Mucosa of descending colon (tissue), 3 donors: Measurements from ENCODE around the gene WDR53. TPM values are rescaled to one million over a fixed set of nuclear protein-coding genes. Genes with fewer than 3 reads are reported as not detected.
"Not testable (repeated sequence)": the region's sequence is repeated elsewhere in the genome, so short reads cannot be mapped to it uniquely, and the experiment has no call there.

ENCODE experiments used
- ATAC-seq: fragments of 200-7000 bp; cut with Tn5 transposase; one replicate; pipeline ENCODE4 v1.9.1; 2020; ENCODE audit warnings: mild to moderate bottlenecking, moderate library complexity
- DNase-seq, 3 donors: peaks; one replicate each; pipeline ENCODE4 v3.0.0-alpha.2; 2020
- H3K36me3 ChIP-seq: fragments of 200-600 bp; one replicate; pipeline ENCODE4 v1.8.0; 2021; ENCODE audit warnings: low read depth, mild to moderate bottlenecking
- H3K4me1 ChIP-seq: fragments of 200-600 bp; one replicate; pipeline ENCODE4 v1.8.0; 2021; ENCODE audit warnings: low read depth, mild to moderate bottlenecking
- H3K4me3 ChIP-seq: fragments of 200-600 bp; one replicate; pipeline ENCODE4 v1.8.0; 2021; ENCODE audit warnings: mild to moderate bottlenecking
- H3K9me3 ChIP-seq: fragments of 200-600 bp; one replicate; pipeline ENCODE4 v1.8.0; 2021; ENCODE audit warnings: mild to moderate bottlenecking
- intact Hi-C, 2 donors: fragments of 100-400 bp; cut with DNase I in 1 of 2; cut with micrococcal nuclease in 1 of 2; formaldehyde crosslinking; loops; one replicate each; pipeline versions ENCODE4 v1.11.0 to v1.11.1; 2022; cut with DNase I, micrococcal nuclease
- total RNA-seq, 3 donors: library from RNA; stranded (reverse); fragmentation: NEBNext Ultra II Directional in 2 of 3; extraction: Animal tissue kit (Norgen Biotek cat#: 25700) in 2 of 3; gene quantifications; one replicate each; pipeline versions ENCODE4 v1.2.1 to v1.2.4, GENCODE V29; 2021 to 2023
- TF ChIP-seq, protein P1 (sequence below): fragments of 200-600 bp; IDR thresholded peaks from one replicate; pipeline ENCODE4 v1.8.0; 2022; ENCODE audit warnings: antibody characterized with exemption, mild to moderate bottlenecking
- donor health status: DM: no; HTN: no; CAD: no; lungs with moderate emphysema.
- donor health status: DM: no; HTN: no; CAD: no.
- donor health status: DM: no; HTN: yes; CAD: no.

WDR53 gene
- total RNA-seq, 3 donors from 2014 or later: 5.8 to 13.7 (median 7.5) TPM

DNA sequence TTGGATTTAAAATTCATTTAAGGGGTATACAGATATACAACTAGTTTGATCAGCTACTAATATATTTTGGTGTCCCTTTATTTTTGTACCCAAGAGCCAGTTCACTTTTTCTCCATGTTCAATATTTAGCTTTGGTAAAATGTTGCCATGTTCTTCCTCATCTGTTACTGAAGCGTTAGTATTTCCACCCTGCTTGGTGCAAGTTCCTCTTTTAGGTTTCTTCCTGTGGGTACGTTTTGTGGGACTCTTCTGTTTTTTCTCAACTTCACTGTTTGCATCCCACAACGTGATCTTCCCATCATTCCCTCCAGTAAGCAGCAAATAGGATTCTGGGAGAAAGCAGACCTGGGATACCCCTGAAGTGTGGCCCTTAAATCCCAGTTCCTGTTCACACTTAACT, 14.1 kb downstream of the WDR53 start:
- no peak overlapping the region for H3K4me3 ChIP-seq
- TF ChIP-seq, protein P1, sequence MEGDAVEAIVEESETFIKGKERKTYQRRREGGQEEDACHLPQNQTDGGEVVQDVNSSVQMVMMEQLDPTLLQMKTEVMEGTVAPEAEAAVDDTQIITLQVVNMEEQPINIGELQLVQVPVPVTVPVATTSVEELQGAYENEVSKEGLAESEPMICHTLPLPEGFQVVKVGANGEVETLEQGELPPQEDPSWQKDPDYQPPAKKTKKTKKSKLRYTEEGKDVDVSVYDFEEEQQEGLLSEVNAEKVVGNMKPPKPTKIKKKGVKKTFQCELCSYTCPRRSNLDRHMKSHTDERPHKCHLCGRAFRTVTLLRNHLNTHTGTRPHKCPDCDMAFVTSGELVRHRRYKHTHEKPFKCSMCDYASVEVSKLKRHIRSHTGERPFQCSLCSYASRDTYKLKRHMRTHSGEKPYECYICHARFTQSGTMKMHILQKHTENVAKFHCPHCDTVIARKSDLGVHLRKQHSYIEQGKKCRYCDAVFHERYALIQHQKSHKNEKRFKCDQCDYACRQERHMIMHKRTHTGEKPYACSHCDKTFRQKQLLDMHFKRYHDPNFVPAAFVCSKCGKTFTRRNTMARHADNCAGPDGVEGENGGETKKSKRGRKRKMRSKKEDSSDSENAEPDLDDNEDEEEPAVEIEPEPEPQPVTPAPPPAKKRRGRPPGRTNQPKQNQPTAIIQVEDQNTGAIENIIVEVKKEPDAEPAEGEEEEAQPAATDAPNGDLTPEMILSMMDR: no peak
- no peaks in the 10 kb centered on the region for H3K36me3 ChIP-seq
- no peak for DNase-seq
- no peak for ATAC-seq
- no peaks in the 10 kb centered on the region for H3K4me1 ChIP-seq
- intact Hi-C loops: no loop called here
- H3K9me3 ChIP-seq: peaks cover 10% of the 10 kb centered on the region

DNA sequence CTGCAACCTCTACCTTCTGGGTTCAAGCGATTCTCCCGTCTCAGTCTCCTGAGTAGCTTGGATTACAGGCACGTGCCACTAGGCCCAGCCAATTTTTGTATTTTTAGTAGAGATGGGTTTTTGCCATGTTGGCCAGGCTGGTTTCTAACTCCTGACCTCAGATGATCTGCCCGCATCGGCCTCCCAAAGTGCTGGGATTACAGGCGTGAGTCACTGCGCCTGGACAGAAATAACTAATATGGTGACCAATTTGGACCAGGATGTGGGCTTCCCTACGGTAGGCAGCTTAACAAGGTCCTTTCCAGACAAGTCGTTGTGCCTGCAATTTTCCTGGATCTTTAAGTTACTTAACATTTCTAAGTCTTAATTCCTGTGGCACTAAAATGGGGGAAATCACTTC, 14.8 kb downstream of the WDR53 start:
- no peak for ATAC-seq
- intact Hi-C loops: no loop called here

DNA sequence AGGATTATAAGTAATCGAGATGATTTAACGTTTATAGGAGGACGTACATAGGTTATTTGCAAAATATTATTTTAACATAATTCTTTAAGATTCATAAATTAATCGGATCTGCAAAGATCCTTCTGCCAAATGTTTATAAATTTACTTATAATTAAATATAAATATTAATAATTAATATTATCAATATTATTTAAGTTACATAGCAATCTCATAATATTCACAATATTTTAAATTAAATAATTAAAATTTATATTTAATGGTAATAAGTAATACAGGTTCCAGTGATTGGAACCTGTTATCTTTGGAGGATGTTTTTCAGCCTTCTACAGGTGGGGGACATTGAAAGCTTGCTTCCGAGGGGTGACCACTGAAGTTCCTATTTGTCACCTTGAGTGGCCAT, 16.1 kb downstream of the WDR53 start:
- intact Hi-C loops: no loop called here
- TF ChIP-seq, protein P1: no peak

More for the DNA sequence above, 14.8 kb downstream of the WDR53 start:
- no peak overlapping the region for H3K4me3 ChIP-seq
- no peak for DNase-seq
- H3K9me3 ChIP-seq: peaks cover 16% of the 10 kb centered on the region
- H3K36me3 ChIP-seq: no peaks in the 10 kb centered on the region
- no peaks in the 10 kb centered on the region for H3K4me1 ChIP-seq
- TF ChIP-seq, protein P1: no peak

DNA sequence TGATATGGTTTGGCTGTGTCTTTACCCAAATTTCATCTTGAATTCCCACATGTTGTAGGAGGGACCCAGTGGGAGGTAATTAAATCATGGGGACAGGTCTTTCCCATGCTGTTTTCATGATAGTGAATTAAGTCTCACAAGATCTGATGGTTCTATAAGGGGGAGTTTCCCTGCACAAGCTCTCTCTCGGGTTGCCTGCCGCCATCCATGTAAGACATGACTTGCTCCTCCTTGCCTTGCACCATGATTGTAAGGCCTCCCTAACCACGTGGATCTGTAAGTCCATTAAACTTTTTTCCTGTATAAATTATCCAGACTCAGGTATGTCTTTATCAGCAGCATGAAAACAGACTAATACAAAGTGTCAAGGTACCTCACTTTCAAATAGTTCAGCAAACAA, 18.2 kb downstream of the WDR53 start:
- not testable (repeated sequence) for DNase-seq, H3K4me1 ChIP-seq, ATAC-seq

More for the DNA sequence above, 16.1 kb downstream of the WDR53 start:
- Histone ChIP-seq H3K4me3 (no peak overlapping the region), H3K36me3 (no peaks in the 10 kb centered on the region), H3K9me3 (peaks cover 16% of the 10 kb centered on the region), H3K4me1 (no peaks in the 10 kb centered on the region)
- ATAC-seq: no peak
- DNase-seq: no peak

DNA sequence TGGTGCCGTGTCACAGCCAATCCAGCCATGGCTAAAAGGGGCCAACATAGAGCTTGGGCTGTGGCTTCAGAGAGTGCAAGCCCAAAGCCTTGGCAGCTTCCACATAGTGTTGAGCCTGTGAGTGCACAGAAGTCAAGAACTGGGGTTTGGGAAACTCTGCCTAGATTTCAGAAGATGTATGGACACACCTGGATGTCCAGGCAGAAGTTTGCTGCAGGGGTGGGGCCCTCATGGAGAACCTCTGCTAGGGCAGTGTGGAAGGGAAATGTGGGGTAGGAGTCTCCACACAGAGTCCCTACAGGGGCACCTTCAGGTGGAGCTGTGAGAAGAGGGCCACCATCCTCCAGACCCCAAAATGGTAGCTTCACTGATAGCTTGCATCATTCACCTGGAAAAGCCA, 19.0 kb downstream of the WDR53 start:
- intact Hi-C loops, ATAC-seq, H3K4me3 ChIP-seq, H3K4me1 ChIP-seq, DNase-seq, H3K36me3 ChIP-seq: not testable (repeated sequence)
- H3K9me3 ChIP-seq: peaks cover 16% of the 10 kb centered on the region

More for the DNA sequence above, 18.2 kb downstream of the WDR53 start:
- H3K4me3 ChIP-seq, H3K36me3 ChIP-seq, intact Hi-C loops: not testable (repeated sequence)
- H3K9me3 ChIP-seq: peaks cover 16% of the 10 kb centered on the region

DNA sequence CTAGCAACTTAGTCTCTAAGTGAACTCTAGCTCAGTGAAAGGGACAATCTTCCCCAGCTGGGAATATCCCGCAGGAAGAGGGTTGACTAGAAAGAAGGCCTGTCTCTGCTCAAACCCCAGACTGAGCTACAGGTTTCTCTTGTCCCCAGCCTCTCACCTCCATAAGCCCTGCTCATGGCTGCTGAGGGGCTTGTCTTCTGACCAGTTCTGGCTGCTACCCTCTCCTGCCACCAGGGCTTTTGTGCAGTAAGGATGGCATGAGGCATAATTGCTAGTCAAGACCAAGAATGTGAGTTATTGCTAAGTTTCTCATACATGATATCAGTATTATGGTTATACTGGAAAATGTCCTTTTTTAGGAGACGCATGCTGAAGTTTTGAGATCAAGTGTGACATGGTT, 21.3 kb downstream of the WDR53 start:
- no peaks in the 10 kb centered on the region for H3K4me1 ChIP-seq
- H3K36me3 ChIP-seq: no peaks in the 10 kb centered on the region
- peaks cover 16% of the 10 kb centered on the region for H3K9me3 ChIP-seq
- TF ChIP-seq, protein P1: no peak
- intact Hi-C loops: no loop called here
- no peak overlapping the region for H3K4me3 ChIP-seq
- no peak for ATAC-seq
- no peak for DNase-seq

DNA sequence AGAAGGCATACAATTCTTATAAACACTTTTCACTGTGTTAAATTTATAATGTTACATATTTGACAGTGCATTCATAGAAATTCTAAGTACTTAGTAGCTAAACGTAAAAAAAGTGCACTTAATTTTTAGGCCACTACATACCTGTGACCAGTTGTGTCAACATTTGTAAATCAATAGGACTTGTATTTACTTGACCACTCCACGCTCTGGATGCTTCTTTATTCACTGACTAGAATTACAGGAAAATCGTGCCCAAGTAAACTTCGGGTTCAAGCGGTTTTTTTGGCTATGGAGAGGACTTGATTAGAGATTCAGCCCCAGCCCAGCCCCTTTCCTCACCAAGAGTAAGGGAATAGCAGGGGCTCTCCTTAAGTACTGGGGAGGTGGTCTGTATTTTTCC, 21.8 kb downstream of the WDR53 start:
- intact Hi-C loops: no loop called here
- ATAC-seq (no peak), DNase-seq (no peak)
- H3K36me3 ChIP-seq: no peaks in the 10 kb centered on the region
- H3K4me1 ChIP-seq: no peaks in the 10 kb centered on the region
- H3K4me3 ChIP-seq: no peak overlapping the region
- TF ChIP-seq, protein P1: no peak
- H3K9me3 ChIP-seq: peaks cover 16% of the 10 kb centered on the region
